Measurements from ENCODE around the gene CPE.

CPE gene

GRCh38 chr4:165364452-165365080 lies 14.2 kb upstream of the CPE start:
- no peak for DNase-seq (ENCODE audit: low spot score)

GRCh38 chr4:165367040-165367439 lies 11.8 kb upstream of the CPE start:
- no peak for DNase-seq (ENCODE audit: low spot score)

- no peak for DNase-seq (ENCODE audit: low spot score)
Observed at GRCh38 chr4:165368114-165368513, 10.7 kb upstream of the CPE start.

GRCh38 chr4:165368567-165368966 lies 10.2 kb upstream of the CPE start:
- no peak for DNase-seq (ENCODE audit: low spot score)

GRCh38 chr4:165369522-165369921 lies 9.3 kb upstream of the CPE start:
- no peak for DNase-seq (ENCODE audit: low spot score)

- DNase-seq (ENCODE audit: low spot score) = no peak
Observed at GRCh38 chr4:165370530-165370929, 8.3 kb upstream of the CPE start.

- no peak for DNase-seq (ENCODE audit: low spot score)
Observed at GRCh38 chr4:165375465-165375864, 3.3 kb upstream of the CPE start.

GRCh38 chr4:165378398-165378744 lies 437 bp upstream of the CPE start:
- no peak for DNase-seq (ENCODE audit: low spot score)

GRCh38 chr4:165379678-165380064 lies 863 bp downstream of the CPE start:
- no peak for DNase-seq (ENCODE audit: low spot score)

- no peak for DNase-seq (ENCODE audit: low spot score)
Observed at GRCh38 chr4:165380805-165381204, 2.0 kb downstream of the CPE start.

GRCh38 chr4:165381821-165382373 lies 3.1 kb downstream of the CPE start:
- no peak for DNase-seq (ENCODE audit: low spot score)

GRCh38 chr4:165382640-165383039 lies 3.8 kb downstream of the CPE start:
- DNase-seq (ENCODE audit: low spot score) = no peak

GRCh38 chr4:165383591-165384073 lies 4.8 kb downstream of the CPE start:
- no peak for DNase-seq (ENCODE audit: low spot score)

- DNase-seq (ENCODE audit: low spot score) = no peak
Observed at GRCh38 chr4:165384186-165384585, 5.4 kb downstream of the CPE start.

GRCh38 chr4:165384598-165384997 lies 5.8 kb downstream of the CPE start:
- no peak for DNase-seq (ENCODE audit: low spot score)

GRCh38 chr4:165385126-165385525 lies 6.3 kb downstream of the CPE start:
- DNase-seq (ENCODE audit: low spot score) = no peak

GRCh38 chr4:165386328-165386727 lies 7.5 kb downstream of the CPE start:
- DNase-seq (ENCODE audit: low spot score) = no peak

- no peak for DNase-seq (ENCODE audit: low spot score)
Observed at GRCh38 chr4:165388756-165389155, 9.9 kb downstream of the CPE start.

GRCh38 chr4:165393051-165393450 lies 14.2 kb downstream of the CPE start:
- DNase-seq (ENCODE audit: low spot score) = no peak

- no peak for DNase-seq (ENCODE audit: low spot score)
Observed at GRCh38 chr4:165393704-165394103, 14.9 kb downstream of the CPE start.

- no peak for DNase-seq (ENCODE audit: low spot score)
Observed at GRCh38 chr4:165394275-165394674, 15.5 kb downstream of the CPE start.

- DNase-seq (ENCODE audit: low spot score) = peak; percentile 4
Observed at GRCh38 chr4:165398570-165398969, 19.8 kb downstream of the CPE start.

GRCh38 chr4:165402375-165402774 lies 23.6 kb downstream of the CPE start:
- no peak for DNase-seq (ENCODE audit: low spot score)

GRCh38 chr4:165403048-165403447 lies 24.2 kb downstream of the CPE start:
- DNase-seq (ENCODE audit: low spot score) = no peak
